Spleen (tissue), 7 donors: ENCODE results near the gene CORT.

ENCODE experiments used
- POLR2A ChIP-seq, 3 donors: fragments of 450-650 bp; IDR thresholded peaks; one replicate each; pipeline ENCODE4 v1.5.1; 2017; ENCODE audit warnings: antibody characterized with exemption in 3 of 3, mild to moderate bottlenecking in 1 of 3
- POLR2AphosphoS5 ChIP-seq, 3 donors: sonication (generic); formaldehyde crosslinking; IDR thresholded peaks; one replicate each; pipeline ENCODE4 v1.5.1; 2017; ENCODE audit warnings: antibody characterized with exemption in 3 of 3
- TF ChIP-seq, protein P1 (sequence below), 11 experiments: fragments of 200-600 bp in 7 of 11; fragments of 450-650 bp in 4 of 11; sonication (generic) in 4 of 11; IDR thresholded peaks in 8 of 11; conservative IDR thresholded peaks in 3 of 11; 1 replicate in 7 of 11; 2 replicates in 4 of 11; pipeline versions ENCODE4 v1.4.0 to v1.8.0; 2016 to 2021; ENCODE audit warnings: antibody characterized with exemption in 11 of 11, inconsistent platforms in 4 of 11, mild to moderate bottlenecking in 1 of 11
- donor health status: DM: no; HTN: no; CAD: no; lungs with moderate emphysema.
- donor health status: DM: no; HTN: no; CAD: no.
- donor health status: DM: no; HTN: no; CAD: no.

DNA sequence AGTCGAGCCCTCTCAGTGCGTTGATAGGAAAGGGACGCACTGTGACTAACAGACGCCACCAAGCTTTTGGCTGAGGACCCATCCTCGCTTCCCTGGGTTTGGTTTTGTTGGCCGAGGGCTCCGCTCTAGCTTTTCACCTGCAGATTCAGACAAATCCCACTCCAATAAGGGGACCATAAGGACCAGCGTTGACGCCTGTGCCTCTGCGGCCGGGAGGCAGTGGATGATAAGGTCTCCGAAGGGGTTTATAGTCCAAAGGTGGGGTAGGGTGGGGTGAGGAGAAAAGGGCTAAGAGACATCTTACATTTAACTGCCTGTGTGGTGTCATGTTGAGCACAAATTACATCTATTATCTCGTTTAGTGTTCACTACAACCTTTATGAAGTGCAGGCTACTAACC, 25.7 kb downstream of the CORT start:
- TF ChIP-seq, protein P1, sequence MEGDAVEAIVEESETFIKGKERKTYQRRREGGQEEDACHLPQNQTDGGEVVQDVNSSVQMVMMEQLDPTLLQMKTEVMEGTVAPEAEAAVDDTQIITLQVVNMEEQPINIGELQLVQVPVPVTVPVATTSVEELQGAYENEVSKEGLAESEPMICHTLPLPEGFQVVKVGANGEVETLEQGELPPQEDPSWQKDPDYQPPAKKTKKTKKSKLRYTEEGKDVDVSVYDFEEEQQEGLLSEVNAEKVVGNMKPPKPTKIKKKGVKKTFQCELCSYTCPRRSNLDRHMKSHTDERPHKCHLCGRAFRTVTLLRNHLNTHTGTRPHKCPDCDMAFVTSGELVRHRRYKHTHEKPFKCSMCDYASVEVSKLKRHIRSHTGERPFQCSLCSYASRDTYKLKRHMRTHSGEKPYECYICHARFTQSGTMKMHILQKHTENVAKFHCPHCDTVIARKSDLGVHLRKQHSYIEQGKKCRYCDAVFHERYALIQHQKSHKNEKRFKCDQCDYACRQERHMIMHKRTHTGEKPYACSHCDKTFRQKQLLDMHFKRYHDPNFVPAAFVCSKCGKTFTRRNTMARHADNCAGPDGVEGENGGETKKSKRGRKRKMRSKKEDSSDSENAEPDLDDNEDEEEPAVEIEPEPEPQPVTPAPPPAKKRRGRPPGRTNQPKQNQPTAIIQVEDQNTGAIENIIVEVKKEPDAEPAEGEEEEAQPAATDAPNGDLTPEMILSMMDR (IDR thresholded peaks at IDR 0.05 in 8 of 11, conservative IDR thresholded peaks at IDR 0.05 in 3 of 11) = no peak
- TF ChIP-seq POLR2AphosphoS5 (IDR thresholded peaks at IDR 0.05) (no peak), POLR2A (IDR thresholded peaks at IDR 0.05) (no peak)
